Suprapubic skin (tissue), 4 donors: Measurements from ENCODE around the gene DAB2IP.

Source experiments
- CTCF ChIP-seq, 2 donors: fragments of 200-600 bp in 1 of 2; fragments of 450-650 bp in 1 of 2; sonication (generic) in 1 of 2; IDR thresholded peaks; one replicate each; pipeline ENCODE4 v1.5.1; 2016 to 2019; ENCODE audit warnings: antibody characterized with exemption in 2 of 2, mild to moderate bottlenecking in 1 of 2, moderate library complexity in 1 of 2
- EP300 ChIP-seq: sonication (generic); formaldehyde crosslinking; IDR thresholded peaks from one replicate; pipeline ENCODE4 v1.6.1; 2017; ENCODE audit warnings: antibody characterized with exemption
- POLR2A ChIP-seq, 2 donors: fragments of 450-650 bp; IDR thresholded peaks; one replicate each; pipeline ENCODE4 v1.6.1; 2017; ENCODE audit warnings: antibody characterized with exemption in 2 of 2, mild to moderate bottlenecking in 2 of 2, moderate library complexity in 2 of 2
- POLR2AphosphoS5 ChIP-seq, 3 donors: sonication (generic); formaldehyde crosslinking; IDR thresholded peaks; one replicate each; pipeline ENCODE4 v1.6.1; 2017; ENCODE audit warnings: antibody characterized with exemption in 3 of 3

- no peak for TF ChIP-seq POLR2A (IDR thresholded peaks at IDR 0.05)
- no peak for TF ChIP-seq CTCF (IDR thresholded peaks at IDR 0.05)
- no peak for TF ChIP-seq EP300
- TF ChIP-seq POLR2AphosphoS5 (IDR thresholded peaks at IDR 0.05): no peak
Observed at GRCh38 chr9:121692606-121693387, 41.4 kb downstream of the DAB2IP start.
